NOMO-1 (cell line): ENCODE results near the gene CUX1.

ENCODE experiments used
- DNase-seq, 2 experiments: peaks; one replicate each; lab custom pipeline; 2025; ENCODE audit not compliant: unreplicated experiment in 2 of 2; lab: John Stamatoyannopoulos, UW

Gene CUX1

DNA sequence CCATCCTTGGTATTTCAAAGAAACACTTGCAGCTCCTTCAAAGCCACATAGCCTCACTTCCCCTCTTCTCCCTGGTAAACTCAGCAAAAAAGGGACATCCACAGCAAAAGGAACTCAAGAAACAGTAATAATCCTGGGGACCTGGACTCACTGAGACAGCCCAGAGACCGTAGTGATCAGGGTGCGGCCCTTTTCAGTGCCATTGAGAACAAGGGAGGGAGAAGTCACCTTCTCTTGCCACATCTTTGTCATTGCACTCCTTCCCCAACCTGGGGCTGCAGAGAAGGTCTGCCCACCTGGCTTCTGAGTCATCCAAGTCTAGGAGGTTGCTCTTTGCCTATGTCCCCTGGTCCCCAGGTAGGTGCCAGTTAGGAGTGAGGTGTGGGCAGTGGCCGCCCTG is 375.4 kb downstream of the CUX1 start:
- no peak for DNase-seq

DNA sequence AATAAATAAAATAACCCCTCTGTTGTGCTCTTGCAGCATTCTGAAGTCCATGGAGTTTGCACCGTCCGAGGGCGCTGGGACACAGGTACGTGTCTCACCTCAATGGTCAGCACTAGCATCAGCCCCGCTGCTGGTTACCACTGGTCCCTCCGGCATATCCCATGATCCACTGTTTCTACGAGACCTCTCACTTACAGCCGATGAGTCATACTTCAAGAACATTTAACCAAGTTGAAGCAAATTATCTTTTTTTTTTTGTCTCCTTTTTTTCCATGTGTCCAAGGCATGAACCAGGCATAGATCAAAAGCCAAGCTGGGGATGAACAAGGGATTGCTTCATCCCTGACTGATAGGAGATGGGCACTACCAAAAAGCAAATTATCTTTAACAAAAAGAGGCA is 376.4 kb downstream of the CUX1 start:
- no peak for DNase-seq

GRCh38 chr7:102195361-102195760 is 377.9 kb downstream of the CUX1 start:
- no peak for DNase-seq

GRCh38 chr7:102196028-102196427 is 378.6 kb downstream of the CUX1 start:
- no peak for DNase-seq

DNA sequence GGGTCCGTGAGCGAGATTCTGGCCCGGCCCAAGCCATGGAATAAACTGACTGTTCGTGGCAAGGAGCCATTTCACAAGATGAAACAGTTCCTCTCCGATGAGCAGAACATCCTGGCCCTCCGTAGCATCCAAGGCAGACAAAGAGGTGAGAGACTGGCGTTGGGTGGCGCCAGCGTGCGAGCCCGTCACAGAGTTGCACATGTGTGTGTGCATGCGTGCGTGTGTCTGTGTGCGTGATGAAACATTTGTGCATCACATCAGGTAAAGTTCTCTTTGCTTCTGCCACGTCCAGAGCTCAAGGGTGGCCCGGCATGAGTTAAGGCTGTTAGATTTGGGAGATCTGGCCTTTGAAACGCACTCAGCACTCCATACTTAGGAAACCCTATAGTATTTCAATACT is 379.7 kb downstream of the CUX1 start:
- DNase-seq = no peak

GRCh38 chr7:102197599-102197998 is 380.2 kb downstream of the CUX1 start:
- DNase-seq = no peak

- no peak for DNase-seq
Measured at GRCh38 chr7:102198417-102198956, 381.1 kb downstream of the CUX1 start.

DNA sequence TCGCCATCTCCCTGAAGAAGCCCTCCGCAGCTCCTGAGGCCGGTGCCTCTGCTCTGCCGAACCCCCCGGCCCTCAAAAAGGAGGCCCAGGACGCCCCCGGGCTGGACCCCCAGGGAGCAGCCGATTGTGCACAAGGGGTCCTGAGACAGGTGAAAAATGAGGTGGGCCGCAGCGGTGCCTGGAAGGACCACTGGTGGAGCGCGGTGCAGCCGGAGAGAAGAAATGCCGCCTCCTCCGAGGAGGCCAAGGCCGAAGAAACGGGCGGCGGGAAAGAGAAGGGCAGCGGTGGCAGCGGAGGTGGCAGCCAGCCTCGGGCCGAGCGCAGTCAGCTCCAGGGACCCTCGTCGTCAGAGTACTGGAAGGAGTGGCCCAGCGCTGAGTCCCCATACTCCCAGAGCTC is 384.1 kb downstream of the CUX1 start:
- no peak for DNase-seq

GRCh38 chr7:102202556-102202955 is 385.1 kb downstream of the CUX1 start:
- DNase-seq = no peak

- no peak for DNase-seq
Measured at GRCh38 chr7:102203218-102203617, 385.8 kb downstream of the CUX1 start.

GRCh38 chr7:102204212-102204611 is 386.8 kb downstream of the CUX1 start:
- DNase-seq = no peak

DNA sequence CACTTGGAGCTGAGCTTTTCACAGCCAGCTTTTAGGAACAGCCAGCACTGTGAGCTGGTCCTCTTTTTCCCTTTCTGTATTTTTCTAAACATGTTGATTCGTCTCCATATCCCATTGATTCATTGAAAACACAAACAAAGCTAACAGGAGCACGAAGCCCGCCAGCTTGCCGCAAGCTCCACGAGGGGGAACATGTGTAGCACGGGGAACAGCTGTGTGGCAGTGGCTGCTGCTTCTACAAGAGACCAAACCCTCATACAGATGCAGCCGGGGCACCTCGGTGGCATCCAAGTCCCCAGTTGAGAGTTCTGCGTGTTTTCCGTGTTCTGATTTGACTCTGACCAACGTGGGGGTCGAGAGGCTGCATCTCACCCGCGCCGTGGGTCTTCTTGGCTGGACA is 388.5 kb downstream of the CUX1 start:
- DNase-seq = no peak

- DNase-seq = no peak
Measured at GRCh38 chr7:102208826-102209225, 391.4 kb downstream of the CUX1 start.

- no peak for DNase-seq
Measured at GRCh38 chr7:102210787-102211186, 393.4 kb downstream of the CUX1 start.

- DNase-seq = no peak
Measured at GRCh38 chr7:102211590-102212550, 394.4 kb downstream of the CUX1 start.

DNA sequence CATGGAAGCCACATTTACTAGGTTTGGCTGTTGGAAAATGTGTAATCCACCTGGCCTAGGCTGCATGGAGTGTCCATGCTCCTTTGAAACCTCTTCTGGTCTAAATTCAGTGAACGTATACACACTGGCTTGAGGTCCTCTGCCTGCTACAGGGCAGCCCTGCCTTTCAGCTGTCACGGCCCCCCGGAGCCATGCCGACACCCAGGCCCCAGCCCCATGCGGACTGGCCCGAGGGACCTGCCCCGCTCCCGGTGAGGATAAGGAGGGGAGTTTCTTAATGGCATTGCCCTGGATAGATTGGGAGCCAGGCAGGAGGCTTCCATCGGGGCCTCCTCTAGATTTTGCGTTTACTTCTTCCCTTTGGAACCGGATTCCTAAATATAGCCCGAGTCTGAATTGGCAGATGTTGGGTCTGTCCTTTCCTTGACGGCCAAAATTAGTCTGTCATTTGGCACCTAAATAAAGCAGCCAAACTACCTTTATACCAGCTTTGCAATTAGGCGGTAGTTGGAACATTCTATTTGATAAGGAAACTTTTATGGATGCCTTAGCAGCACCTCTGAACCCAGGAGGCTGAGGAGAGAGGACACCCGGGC is 397.1 kb downstream of the CUX1 start:
- DNase-seq = no peak

DNA sequence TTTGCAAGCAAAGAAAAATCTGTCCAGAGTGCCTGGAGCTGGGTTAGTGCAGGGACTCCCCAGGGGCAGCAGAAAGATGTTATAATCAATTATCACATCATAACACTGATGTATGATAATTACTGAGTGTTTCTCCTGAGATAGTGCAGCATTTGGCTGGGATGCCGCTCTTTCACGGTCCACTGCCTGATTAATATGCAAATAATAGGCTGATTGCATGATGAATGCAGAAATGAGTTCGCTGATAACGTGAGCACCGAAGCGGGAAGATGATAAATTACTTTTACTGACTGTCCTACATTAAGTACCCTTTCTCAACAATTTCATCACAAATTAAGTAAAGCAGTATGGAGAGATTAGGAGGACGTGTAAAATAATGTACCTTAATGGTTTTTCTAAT is 397.8 kb downstream of the CUX1 start:
- no peak for DNase-seq

GRCh38 chr7:102215711-102216110 is 398.3 kb downstream of the CUX1 start:
- no peak for DNase-seq

- no peak for DNase-seq
Measured at GRCh38 chr7:102216573-102217314, 399.3 kb downstream of the CUX1 start.

DNA sequence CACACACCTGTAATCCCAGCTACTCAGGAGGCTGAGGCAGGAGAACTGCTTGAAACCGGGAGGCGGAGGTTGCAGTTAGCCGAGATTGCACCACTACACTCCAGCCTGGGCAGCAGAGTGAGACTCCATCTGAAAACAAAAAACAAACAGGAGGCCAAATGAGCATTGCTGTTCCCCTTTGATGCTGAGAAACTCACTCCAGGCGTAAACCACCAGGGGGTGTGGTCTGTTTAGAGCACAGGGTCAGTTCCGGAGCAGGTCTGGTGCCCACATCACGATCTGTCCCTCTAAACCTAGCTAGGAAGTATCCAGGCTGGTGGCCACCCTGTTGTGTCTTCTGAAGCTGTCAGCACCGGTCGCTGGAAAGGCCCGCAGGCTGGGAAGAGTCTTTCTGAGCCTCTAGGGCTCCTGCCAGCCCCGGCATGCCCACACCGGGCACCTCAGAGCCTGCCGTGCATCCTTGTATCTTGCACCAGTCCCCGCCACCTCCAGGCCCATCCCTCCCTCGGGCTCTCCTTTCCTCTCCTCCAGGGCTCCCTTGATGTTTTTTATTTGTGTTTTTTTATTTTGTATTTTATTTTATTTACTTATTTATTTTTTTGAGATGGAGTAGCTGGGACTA is 402.9 kb downstream of the CUX1 start:
- DNase-seq = no peak
